ENCODE measurements around the gene PALLD.
"Not testable (repeated sequence)": the region's sequence is repeated elsewhere in the genome, so short reads cannot be mapped to it uniquely, and the experiment has no call there.

Gene PALLD

DNA sequence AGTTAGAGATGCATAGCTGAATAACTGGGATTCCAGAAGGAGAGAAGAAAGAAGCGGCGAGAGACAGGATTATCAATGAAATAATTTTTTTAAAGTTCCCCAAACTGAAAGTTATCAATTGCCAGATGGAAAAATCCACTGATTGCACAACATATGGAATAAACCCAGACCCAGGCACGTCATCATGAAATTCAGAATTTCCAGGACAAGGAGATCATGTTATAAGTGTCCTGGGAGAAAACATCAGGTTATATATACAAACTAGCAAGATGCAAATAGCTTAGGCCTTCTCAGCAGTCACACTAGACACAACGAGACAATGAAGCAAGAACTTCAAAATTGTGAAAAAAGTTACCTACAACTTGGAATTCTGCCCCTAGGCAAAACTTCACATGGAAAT, 200.0 kb downstream of the PALLD start:
- DNase-seq (ENCODE audit: low read depth in 1 of 2, low spot score in 1 of 2) = no peak

DNA sequence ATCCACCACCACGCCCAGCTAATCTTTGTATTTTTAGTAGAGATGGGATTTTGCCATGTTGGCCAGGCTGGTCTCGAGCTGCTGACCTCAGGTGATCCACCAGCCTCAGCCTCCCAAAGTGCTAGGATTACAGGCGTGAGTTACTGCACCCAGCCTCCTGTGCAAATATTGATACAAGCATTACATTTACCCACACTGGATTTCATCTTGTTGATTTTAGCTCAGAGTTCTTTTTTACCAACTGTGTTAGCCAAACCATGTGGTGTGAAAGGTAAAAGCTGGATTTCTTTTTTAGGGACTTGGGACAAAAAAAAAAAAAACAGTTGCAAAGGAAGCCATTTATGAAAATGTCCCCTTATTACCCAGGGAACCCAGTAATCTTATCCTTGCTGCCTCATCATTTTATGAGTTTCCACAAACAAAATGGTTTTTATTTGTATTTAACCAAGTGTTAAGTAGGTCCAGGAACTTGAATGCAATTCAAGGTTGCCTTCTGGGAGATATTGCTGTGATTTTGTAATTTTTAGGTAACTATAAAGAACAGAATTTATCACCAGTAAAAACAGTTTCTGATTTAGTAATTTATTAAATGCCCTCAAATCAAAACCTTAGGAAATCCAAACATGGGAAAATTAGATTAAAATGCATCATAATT, 202.5 kb downstream of the PALLD start:
- no peak for DNase-seq (ENCODE audit: low read depth in 1 of 2, low spot score in 1 of 2)

DNA sequence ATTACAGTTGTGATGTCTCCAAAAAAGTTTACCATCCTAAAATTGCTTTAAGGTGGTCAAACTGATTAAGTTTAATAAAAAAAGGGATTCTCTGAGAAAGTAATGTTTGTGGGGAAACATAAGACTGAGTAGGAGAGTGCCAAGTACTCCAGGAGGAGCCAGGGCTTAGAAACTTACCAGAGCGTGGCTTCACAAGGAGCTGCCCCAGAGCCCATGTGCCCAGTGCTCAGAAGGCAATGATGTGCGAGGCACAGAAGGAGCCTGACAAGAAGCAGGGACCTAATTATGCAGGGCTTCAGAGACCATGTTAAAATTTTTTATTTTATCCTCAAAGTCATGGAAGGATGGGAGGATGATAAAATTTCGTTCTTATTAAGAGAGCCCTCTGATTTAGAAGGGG, 204.2 kb downstream of the PALLD start:
- no peak for DNase-seq (ENCODE audit: low read depth in 1 of 2, low spot score in 1 of 2)

DNA sequence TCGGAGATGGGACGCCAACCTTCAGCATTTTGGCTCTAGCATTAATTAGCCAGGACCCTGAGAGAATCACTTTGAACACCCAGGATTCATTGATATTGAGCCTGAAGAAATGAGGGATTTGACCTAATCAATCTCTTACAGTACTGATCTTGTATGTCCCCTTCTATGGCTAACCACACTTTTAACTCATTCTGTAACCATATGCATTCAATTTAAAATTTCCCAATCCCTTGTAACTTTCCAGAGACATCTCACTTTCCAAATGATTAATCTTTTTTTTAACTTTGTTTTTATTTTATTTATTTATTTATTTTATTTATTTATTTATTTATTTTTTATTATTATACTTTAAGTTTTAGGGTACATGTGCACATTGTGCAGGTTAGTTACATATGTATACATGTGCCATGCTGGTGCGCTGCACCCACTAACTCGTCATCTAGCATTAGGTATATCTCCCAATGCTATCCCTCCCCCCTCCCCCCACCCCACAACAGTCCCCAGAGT, 205.8 kb downstream of the PALLD start:
- not testable (repeated sequence) for DNase-seq (ENCODE audit: low read depth in 1 of 2, low spot score in 1 of 2)

DNA sequence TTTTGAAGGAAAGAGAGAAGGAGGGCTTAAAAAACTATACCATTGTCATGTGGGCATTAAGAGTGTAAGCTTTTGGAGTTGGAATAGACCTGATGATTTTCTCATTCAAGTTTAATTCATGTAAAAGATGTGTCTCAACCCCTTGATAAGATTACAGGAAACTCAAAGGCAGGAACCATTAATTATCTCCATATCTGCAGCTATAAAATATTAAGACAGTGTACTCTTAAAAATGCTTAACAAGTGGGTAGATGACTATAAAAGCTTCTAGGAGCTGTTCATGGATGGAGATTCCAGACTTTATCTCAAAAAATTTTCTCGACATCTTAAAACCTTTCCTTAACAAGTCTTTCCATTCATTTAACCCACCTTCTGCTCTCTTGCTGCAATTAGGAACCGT, 208.3 kb downstream of the PALLD start:
- DNase-seq (ENCODE audit: low read depth in 1 of 2, low spot score in 1 of 2) = no peak

DNA sequence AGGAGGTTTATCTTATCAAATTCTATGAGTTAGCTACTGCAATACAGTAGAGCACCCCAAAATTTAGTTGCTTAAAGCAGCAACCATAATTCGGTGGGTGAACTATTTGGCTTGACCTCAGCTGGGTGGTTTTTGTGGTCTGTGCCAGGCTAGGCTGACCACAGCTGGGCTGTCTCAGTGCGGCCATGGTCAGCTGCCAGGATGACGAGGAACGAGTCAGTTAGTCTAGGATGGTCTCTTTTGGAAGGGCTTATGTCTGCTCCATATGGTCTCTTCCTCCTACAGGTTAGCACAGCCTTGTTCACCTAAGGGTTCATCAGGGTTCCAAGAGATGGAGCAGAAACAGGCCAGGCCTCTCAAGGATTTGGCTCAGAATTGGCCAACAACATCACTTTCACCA, 210.4 kb downstream of the PALLD start:
- no peak for DNase-seq (ENCODE audit: low read depth in 1 of 2, low spot score in 1 of 2)

DNA sequence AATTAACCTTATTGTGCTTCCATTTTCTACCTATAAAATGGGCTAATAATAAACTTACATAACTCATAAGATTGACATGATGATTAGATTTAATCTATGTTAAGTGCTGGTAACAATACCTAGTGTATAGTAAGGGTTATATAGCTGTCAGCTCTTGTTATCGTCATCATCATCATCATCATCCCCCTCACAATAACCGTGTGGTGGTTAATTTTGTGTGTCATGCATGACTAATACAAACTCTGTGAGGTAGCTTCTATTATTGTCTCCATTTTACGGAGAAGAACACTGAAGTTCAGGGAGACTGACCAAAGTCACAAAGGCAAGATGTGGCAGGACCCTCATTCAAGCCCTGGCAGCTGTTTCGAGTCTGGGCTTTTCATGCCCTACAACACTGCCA, 211.3 kb downstream of the PALLD start:
- no peak for DNase-seq (ENCODE audit: low read depth in 1 of 2, low spot score in 1 of 2)

DNA sequence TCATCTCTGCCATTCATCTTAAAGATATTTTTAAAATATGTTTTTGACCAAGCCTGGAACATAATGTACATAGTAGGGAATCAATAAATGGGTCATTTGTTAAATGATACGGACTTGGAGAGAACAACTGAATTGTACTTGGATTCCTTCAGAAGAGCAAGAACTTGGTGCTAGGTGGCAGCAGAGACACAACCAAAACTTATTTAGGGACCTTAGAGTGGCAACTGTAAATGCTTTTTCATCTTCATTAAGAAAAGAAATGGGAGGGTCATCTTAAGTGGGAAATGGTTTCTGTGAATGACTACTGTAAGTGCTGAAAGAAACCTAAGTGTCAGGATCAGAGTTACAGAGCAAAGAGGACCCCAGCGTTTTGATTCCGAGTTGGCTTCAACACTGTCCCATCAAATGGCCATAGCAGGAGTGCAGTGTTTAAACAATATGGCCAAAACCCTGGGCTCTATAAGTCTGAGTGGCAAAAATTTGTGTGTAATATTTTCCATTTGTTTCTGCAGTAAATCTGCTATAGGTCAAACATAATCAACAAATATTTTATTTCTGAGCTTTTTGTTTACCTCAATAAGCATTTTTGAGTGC, 213.6 kb downstream of the PALLD start:
- no peak for DNase-seq (ENCODE audit: low read depth in 1 of 2, low spot score in 1 of 2)

DNA sequence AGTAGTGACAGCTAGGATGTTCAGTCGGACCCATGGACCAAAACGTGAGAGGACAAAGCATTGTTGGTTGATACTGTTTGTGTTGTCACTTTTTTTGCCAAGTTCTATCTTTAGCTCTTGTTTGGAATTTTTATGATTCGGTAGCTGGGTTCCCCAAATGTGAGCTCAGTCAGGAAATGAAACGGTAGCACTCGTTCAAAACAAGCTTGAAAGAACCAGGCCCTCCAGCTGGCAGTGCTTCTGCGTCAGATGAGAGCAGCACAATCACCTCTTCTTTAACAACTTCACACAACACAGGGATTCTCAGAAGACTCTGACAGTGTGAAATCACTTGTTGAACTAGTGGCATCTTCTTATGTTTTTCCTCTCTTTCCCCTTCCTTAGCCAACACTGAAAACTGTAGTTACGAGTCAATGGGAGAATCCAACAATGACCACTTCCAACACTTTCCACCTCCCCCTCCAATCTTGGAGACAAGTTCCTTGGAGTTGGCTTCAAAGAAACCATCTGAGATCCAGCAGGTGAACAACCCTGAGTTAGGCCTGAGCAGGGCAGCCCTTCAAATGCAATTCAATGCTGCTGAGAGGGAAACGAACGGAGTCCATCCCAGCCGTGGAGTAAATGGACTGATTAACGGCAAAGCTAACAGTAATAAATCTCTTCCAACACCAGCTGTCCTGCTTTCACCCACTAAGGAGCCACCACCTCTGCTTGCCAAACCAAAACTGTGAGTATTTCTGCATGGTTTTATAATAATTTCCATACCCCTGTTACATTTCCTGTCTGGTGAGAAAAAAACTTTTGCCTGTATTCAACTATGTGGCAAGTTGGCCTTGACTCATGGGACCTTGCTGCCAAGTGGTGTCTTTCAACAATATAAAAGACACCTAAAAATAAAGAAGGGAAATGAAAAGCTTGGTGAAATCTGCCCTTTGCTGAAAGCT, 214.6 kb downstream of the PALLD start:
- DNase-seq (ENCODE audit: low read depth in 1 of 2, low spot score in 1 of 2) = no peak

DNA sequence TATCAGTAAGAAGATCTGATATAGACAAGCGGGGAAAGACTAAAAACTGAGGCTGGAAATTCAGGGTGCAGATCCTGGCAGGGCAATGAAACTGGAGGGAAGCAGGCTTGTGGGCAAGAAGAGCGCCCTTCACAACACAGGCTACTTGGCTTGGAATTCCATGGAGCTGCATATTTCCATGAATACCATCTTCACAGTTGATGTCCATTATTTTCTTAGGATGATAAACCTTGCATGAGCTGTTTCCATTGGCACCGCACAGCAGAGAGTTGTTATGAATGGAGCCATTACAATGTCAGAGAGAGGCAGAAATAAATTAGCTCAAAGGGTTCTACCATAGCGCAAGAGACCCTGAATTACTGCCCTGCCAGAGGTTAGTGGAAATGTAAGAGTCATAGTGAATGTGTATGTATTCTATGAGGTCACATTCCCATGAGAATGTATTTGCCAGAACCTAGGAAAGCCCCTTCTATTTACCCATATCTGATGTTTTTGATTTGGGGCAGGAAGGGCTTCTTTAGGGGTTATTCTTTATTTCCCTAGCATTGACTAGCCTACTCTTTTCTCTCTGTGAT, 215.6 kb downstream of the PALLD start:
- DNase-seq (ENCODE audit: low read depth in 1 of 2, low spot score in 1 of 2) = no peak

DNA sequence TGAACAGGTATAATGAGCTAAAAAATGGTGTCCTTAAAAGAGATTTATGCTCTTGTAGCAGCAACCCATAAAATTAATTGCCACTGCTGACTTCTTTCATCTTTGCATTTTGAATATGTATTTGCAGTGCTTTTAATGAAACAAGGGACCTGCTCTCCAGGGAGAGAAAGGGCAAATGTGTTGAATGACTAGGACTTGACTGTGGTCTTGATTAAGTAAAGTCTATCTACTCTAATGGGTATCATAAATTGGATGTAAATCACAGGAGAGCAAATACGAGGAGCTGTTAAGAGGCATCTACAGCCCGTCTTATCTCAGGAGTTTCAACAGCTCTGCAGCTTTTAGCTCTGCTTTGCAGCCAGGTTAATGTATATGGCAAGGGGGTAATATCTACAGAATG, 216.4 kb downstream of the PALLD start:
- no peak for DNase-seq (ENCODE audit: low read depth in 1 of 2, low spot score in 1 of 2)

DNA sequence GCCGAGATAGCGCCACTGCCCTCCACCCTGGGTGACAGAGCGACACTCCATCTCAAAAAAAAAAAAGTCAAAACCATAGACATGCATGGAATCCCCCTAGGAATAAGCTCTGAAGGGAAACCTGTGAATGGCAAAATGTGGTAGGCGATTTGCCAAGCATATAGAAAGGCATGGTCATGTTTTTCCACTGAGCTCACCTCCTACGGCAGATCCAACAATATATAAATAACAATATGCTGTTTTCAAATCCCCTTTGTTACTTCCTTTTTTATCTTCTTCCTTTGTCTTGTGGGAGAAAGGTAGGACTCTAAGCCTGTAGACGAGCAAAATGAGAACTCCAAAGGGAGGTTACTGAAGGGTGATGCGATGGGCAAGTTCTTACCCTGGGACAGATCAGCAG, 219.0 kb downstream of the PALLD start:
- DNase-seq (ENCODE audit: low read depth in 1 of 2, low spot score in 1 of 2) = no peak

DNA sequence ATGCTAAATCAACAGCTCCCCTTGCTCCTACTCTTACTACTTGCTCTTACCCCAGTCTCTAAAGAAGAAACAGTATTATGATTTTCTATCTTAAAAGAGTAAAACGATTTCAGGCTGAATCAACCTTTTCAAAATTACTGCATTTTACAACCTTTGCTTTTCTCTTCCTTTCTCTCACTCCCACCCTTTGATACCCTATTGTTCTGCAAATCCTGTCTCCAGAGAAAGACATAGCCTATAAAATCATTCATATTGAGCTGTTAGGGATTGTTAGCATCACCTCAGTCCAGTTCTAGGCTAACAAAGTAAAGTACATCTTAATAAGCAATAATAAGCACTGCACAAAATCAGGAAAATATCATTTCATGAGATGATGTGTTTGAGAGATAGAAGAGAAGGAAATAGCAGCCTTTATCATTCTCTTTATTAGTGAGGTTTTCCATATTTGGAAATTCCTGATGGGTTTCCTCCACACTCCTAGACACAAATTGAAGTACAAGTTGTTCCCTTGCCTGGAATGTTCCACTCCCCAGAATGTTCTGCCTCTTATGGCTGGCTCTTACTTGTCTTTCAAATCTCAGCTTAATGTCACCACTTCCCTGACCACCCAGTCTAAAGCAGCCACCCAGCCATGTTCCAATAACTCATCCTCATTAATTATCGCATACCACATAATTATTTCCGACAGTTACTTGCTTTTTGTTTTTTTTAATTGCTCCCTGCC, 219.7 kb downstream of the PALLD start:
- DNase-seq (ENCODE audit: low read depth in 1 of 2, low spot score in 1 of 2) = no peak

DNA sequence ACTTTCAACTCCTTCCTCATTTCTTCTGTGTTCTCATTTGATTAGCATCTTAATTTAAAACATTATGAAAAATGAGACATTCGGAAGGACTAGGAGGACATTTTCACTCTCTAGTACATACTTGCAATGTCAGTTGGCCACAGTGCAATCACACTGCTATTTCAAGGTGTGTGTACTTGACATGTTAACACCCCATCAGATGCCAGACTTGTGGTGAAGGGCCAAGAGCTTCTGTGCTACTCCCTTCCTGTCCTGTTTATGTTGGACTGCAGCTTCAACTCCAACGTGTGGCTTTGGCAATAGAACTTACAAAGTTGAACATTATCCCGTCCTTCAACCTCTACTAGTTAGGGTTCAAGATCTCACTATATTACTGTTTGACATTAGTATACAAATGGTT, 221.0 kb downstream of the PALLD start:
- no peak for DNase-seq (ENCODE audit: low read depth in 1 of 2, low spot score in 1 of 2)

DNA sequence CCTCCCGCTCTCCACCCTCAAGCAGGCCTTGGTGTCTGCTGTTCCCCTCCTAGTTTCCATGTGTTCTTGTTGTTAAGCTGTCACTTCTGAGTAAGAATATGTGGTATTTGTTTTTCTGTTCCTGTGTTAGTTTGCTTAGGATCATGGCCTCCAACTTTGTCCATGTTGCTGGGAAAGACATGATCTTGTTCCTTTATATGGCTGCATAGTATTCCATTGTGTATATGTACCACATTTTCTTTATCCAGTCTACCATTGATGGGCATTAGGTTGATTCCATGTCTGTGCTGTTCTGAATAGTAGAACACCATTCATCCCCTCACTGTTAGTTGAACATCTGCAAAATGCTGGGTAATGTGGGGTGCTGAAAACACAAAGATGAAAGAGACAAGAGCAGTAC, 222.9 kb downstream of the PALLD start:
- DNase-seq (ENCODE audit: low read depth in 1 of 2, low spot score in 1 of 2) = no peak

DNA sequence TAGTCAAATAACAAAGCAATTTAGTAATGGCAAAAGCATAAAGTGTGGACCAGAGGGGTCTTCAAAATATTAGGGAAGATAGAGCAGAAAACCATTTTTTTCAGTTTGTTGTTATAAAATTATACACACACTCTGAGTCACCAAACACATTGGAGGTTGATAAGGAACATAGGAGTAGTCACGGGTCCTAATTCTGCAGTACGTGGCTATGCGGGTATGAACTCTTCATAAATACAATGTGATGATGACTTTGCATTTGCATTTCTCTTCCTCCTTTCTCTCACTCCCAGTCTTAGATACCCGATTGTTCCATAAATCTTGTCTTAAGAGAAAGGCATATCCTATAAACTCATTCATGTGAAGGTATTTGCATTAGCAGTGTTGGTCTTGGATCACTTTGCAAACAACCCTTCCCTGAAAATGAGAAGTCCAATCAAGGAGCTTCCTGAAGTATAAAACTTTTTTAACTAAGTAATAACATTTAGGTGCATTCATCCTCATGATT, 223.6 kb downstream of the PALLD start:
- no peak for DNase-seq (ENCODE audit: low read depth in 1 of 2, low spot score in 1 of 2)

DNA sequence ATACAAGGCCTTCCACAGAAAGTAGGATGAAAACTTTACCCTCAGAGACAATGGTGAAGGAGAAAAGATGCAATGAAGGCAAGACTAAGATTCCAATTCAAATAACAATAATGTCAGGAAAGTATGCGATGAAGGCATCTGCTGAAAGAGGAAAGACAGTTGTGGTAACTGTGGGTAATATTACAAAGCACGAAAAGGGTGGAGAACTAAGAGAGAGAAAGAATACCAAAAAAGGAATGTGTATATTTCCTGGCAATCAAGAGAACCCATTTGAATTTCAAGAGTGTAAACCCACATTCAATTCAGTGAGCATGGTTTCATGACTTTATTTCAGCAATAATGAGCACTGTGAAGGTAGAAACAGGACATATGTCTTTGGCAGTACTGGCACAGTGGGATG, 225.5 kb downstream of the PALLD start:
- DNase-seq (ENCODE audit: low read depth in 1 of 2, low spot score in 1 of 2) = no peak

DNA sequence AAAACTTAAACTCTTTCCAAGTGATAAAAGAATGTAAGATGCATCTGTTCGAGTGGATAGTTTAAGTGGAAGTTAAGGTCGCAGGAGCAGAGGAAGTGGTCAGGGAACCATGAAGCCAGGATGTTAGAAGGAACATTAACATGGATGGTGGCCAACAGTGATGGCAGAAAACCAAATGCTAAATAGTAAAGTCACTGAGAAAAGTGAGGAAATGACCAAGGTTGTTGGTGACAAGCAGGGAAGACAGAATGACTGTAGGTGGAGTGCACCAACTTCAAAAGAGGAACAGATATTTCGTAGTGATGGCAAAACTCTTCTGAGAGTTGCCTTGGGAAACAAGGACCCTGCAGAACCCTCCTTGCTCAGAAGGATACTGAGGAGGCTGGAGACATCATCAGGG, 226.2 kb downstream of the PALLD start:
- DNase-seq (ENCODE audit: low read depth in 1 of 2, low spot score in 1 of 2) = no peak

DNA sequence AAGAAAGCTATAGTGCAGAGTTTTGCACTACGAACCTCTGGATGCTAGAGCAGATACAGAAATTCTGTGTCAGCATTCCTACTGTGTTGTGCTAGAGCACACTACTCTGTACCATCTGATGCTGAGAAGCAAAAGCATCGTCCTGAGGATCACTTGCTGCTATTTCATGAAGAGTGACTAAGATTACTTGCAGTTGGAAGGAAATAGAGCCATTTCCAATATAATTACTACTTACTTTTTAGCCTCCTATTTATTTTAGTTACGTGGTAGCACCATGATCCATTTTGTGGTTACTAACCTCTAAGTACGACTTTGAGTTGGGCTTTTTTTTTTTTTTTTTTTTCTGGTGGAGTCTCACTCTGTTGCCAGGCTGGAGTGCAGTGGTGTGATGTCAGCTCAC, 226.7 kb downstream of the PALLD start:
- no peak for DNase-seq (ENCODE audit: low read depth in 1 of 2, low spot score in 1 of 2)

DNA sequence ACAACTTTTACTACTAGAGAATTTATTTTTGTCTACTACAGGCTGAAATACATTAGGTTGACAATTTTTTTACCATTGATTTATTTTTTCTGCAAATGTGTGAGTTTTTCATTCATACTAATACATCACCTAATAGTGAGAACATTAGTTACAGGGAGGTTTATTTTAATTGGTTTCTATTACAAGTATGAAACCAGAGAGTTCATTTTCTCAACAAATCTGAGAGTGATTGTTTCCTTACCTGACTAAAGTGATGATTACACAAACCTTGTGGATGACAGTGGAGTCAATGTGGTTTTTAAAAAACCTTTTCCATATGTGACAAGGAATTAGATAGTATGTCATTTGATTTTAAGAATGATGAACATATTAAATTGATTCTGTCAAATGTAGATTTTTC, 227.4 kb downstream of the PALLD start:
- no peak for DNase-seq (ENCODE audit: low read depth in 1 of 2, low spot score in 1 of 2)

All from activated CD4-positive, alpha-beta T cell treated with anti-CD3 and anti-CD28 coated beads, Interleukin-2, amount 50 U/mL, for 24 hours (primary cell).